Activated naive CD4-positive, alpha-beta T cell treated with Interleukin-2 at 50 U/mL for 16 hours (primary cell): ENCODE data around the gene BCAS1.

Experiments
- DNase-seq: peaks from one replicate; pipeline ENCODE4 v3.0.0-alpha.2; 2020

BCAS1 gene

GRCh38 chr20:53897884-53898555 is 172.4 kb downstream of the BCAS1 start:
- DNase-seq = no peak

- no peak for DNase-seq
These were observed 173.7 kb downstream of the BCAS1 start for GRCh38 chr20:53896647-53897046.

- DNase-seq = no peak
These were observed 174.4 kb downstream of the BCAS1 start for GRCh38 chr20:53896041-53896440.

GRCh38 chr20:53895385-53895755 is 175.0 kb downstream of the BCAS1 start:
- no peak for DNase-seq

- DNase-seq = no peak
These were observed 175.5 kb downstream of the BCAS1 start for GRCh38 chr20:53894707-53895384.
